GM12878 (cell line): ENCODE measurements around the gene UBE3B.

Experiments used
- CTCF ChIP-seq, 3 experiments: IDR thresholded peaks in 2 of 3; conservative IDR thresholded peaks in 1 of 3; 2 replicates each; pipeline ENCODE4 v1.5.1; 2011; ENCODE audit warnings: low read depth in 3 of 3, low read length in 3 of 3, mild to moderate bottlenecking in 3 of 3, control low read depth in 2 of 3, moderate library complexity in 2 of 3, inconsistent platforms in 1 of 3, mixed read lengths in 1 of 3; ENCODE audit not compliant: control insufficient read depth in 2 of 3, insufficient read depth in 1 of 3; ENCODE audit errors: extremely low read depth in 1 of 3
- EZH2 ChIP-seq: IDR thresholded peaks from 2 replicates; pipeline ENCODE4 v1.6.1; 2012; ENCODE audit warnings: low read depth, mild to moderate bottlenecking, control low read depth, inconsistent platforms, low read length, borderline replicate concordance; ENCODE audit not compliant: control insufficient read depth
- HDGF ChIP-seq: fragments of 450-650 bp; IDR thresholded peaks from 2 replicates; pipeline ENCODE4 v1.6.1; 2016; ENCODE audit warnings: antibody characterized with exemption
- POLR2AphosphoS5 ChIP-seq: IDR thresholded peaks from 2 replicates; pipeline ENCODE4 v1.6.1; 2011; ENCODE audit warnings: mild to moderate bottlenecking, low read length, inconsistent platforms
- RFX5 ChIP-seq: IDR thresholded peaks from 2 replicates; pipeline ENCODE4 v1.6.1; 2011; ENCODE audit warnings: low read depth, low read length, improper control_type of control experiment

GRCh38 chr12:109566424-109566823 lies 89.0 kb downstream of the UBE3B start:
- no peak for TF ChIP-seq CTCF (IDR thresholded peaks at IDR 0.05 in 2 of 3, conservative IDR thresholded peaks at IDR 0.05 in 1 of 3; ENCODE audit: control insufficient read depth in 2 of 3, extremely low read depth in 1 of 3, insufficient read depth in 1 of 3, low read depth in 3 of 3, low read length in 3 of 3)
- no peak for TF ChIP-seq RFX5
- TF ChIP-seq HDGF = no peak
- TF ChIP-seq EZH2 = no peak
- TF ChIP-seq POLR2AphosphoS5 = no peak
